MM.1S (cell line): Measurements from ENCODE around the gene PRKCSH.

Source experiments
- CTCF ChIP-seq: fragments of 300-600 bp; sonication (generic); IDR thresholded peaks from 2 replicates; pipeline ENCODE4 v1.5.1; 2016; ENCODE audit warnings: antibody characterized with exemption, low read length, mixed read lengths
- EZH2 ChIP-seq: fragments of 300-600 bp; sonication (generic); optimal IDR thresholded peaks from 2 replicates; pipeline ENCODE3; 2017; ENCODE audit warnings: low read depth, mild to moderate bottlenecking, antibody characterized with exemption, low read length, mixed read lengths

DNA sequence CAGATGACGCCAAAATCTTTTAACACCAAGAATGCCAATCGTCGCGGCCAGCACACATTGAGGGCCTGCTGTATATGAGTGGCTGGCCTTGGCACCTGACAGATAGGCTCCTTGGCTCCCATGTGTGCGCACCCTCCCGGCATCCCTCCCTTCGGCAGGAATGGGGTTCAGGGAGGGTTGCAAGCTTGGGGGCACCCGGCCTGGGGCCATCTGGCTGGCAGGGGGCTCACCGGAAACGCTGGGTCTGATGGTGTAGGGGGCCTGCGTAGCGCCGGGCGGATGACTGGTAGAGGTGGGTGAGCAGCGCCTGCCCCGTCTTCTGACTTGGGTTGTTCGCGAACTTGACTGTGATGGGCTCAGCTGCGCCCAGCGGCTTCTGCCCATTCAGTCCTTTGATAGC, 22.4 kb downstream of the PRKCSH start:
- TF ChIP-seq CTCF: no peak
- TF ChIP-seq EZH2: no peak
